Measurements from ENCODE around the gene EPHA8. TPM values are rescaled to one million over a fixed set of nuclear protein-coding genes. Genes with fewer than 3 reads are reported as not detected.

EPHA8 gene
- total RNA-seq, 1 experiment from 2014 or later = 3.8 TPM

GRCh38 chr1:22535399-22535798, 27.9 kb upstream of the EPHA8 start:
- ChIA-PET CTCF (interaction anchor here (2.2 kb wide), 1 partner anchor 106 kb away, joined by 11 read pairs; no protein-coding TSS in a partner anchor), POLR2A (no interaction called here)
- Mint-ChIP-seq H3K27ac (no peak overlapping the region), H3K27me3 (ENCODE audit: low read depth) (no peaks in the 10 kb centered on the region), H3K36me3 (no peaks in the 10 kb centered on the region), H3K4me3 (no peak overlapping the region), H3K9me3 (no peaks in the 10 kb centered on the region), H3K4me1 (no peaks in the 10 kb centered on the region)
- no peak for ATAC-seq
- no peak for DNase-seq (ENCODE audit: low spot score)
- no peak for TF ChIP-seq ZSCAN18 (CRISPR knock-in tag; IDR thresholded peaks at IDR 0.05)

GRCh38 chr1:22536506-22536905, 26.8 kb upstream of the EPHA8 start:
- no peak for ATAC-seq
- TF ChIP-seq NR2C2 (CRISPR knock-in tag; IDR thresholded peaks at IDR 0.05) (no peak), NFYB (CRISPR knock-in tag; conservative IDR thresholded peaks at IDR 0.05; ENCODE audit: low read depth) (no peak), ZMAT4 (CRISPR knock-in tag; IDR thresholded peaks at IDR 0.05) (no peak), MXD4 (CRISPR knock-in tag; IDR thresholded peaks at IDR 0.05; ENCODE audit: borderline replicate concordance) (no peak), KAT7 (CRISPR knock-in tag; IDR thresholded peaks at IDR 0.05; ENCODE audit: borderline replicate concordance) (no peak), ZNF396 (CRISPR knock-in tag; IDR thresholded peaks at IDR 0.05; ENCODE audit: borderline replicate concordance) (no peak), MYBL2 (CRISPR knock-in tag; IDR thresholded peaks at IDR 0.05) (no peak), ZNF138 (CRISPR knock-in tag; conservative IDR thresholded peaks at IDR 0.05) (no peak), CTCF (IDR thresholded peaks at IDR 0.05) (no peak)
- ChIA-PET POLR2A (no interaction called here), CTCF (no interaction called here)
- Mint-ChIP-seq H3K27me3 (ENCODE audit: low read depth) (no peaks in the 10 kb centered on the region), H3K27ac (no peak overlapping the region; the same call in 1 of the 2 replicates), H3K4me3 (no peak overlapping the region), H3K9me3 (no peaks in the 10 kb centered on the region), H3K36me3 (no peaks in the 10 kb centered on the region), H3K4me1 (no peaks in the 10 kb centered on the region)
- DNase-seq (ENCODE audit: low spot score) = no peak

GRCh38 chr1:22537441-22538139, 25.7 kb upstream of the EPHA8 start:
- ChIA-PET POLR2A (no interaction called here), CTCF (interaction anchor here (3.8 kb wide), 1 partner anchor 10 kb away, joined by 16 read pairs; no protein-coding TSS in a partner anchor)
- Mint-ChIP-seq H3K9me3 (no peaks in the 10 kb centered on the region), H3K27ac (no peak overlapping the region), H3K27me3 (ENCODE audit: low read depth) (no peaks in the 10 kb centered on the region), H3K4me1 (no peaks in the 10 kb centered on the region), H3K36me3 (no peaks in the 10 kb centered on the region), H3K4me3 (no peak overlapping the region)
- DNase-seq (ENCODE audit: low spot score) (no peak), ATAC-seq (no peak)
- TF ChIP-seq SMAD4 (CRISPR knock-in tag; IDR thresholded peaks at IDR 0.05) (no peak), JUN (CRISPR knock-in tag; IDR thresholded peaks at IDR 0.05) (no peak), ERG (CRISPR knock-in tag; IDR thresholded peaks at IDR 0.05) (no peak), ZNF121 (CRISPR knock-in tag; IDR thresholded peaks at IDR 0.05) (no peak), USF1 (CRISPR knock-in tag; IDR thresholded peaks at IDR 0.05) (no peak), NR2C2 (CRISPR knock-in tag; IDR thresholded peaks at IDR 0.05) (no peak)
